ENCODE results near the gene CADPS.
"Not testable (repeated sequence)": the region's sequence is repeated elsewhere in the genome, so short reads cannot be mapped to it uniquely, and the experiment has no call there.

The CADPS gene

DNA sequence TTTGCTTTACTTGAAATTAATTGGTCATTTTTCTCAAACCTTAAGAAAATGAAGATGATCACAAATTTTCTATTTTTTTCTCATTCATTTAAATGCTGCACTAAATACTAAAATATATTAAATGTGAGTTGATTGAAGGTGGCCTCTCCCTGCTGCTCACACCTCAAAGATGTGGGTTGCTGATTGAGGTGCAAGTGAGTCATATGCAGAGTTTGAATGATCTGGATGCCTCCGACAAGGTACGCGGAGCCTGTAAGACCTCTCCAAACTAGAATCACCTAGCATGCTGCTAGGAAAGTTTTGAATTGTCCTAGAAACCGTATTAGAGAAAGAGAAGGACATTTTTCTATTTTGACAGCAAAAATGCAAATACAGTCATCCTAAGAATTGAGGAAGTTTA, 290.6 kb downstream of the CADPS start:
- DNase-seq = no peak

DNA sequence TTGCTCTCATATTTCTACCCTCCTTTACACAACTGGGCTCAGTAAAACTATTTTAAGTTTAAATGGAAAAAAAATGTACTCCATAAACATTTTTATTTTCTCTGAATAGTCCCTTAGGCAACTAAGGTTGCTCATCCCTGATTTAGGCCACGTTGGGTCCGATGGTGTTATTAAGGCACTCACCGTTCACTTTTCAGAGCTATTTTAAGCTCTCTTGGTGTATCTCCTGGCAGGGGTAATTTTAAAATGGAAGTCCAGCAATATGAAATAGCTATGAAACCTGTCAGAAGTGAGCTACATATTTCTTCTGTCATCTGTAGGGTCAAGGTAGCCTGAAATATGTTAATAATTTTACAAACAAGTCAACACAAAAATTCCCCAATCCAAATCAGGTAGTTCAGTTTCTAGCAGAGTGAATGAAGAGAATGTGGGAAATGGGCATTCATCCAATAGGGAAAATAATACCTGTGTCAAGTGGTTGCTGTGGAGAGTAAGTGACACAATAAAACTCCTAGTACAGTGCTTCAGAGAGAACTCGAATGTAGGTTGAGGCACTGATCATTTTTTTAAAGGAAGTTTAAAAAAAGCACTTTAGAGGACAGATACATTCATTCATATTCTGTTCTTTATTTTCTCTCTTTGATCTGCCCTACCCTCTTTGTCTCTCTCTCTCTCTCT, 292.6 kb downstream of the CADPS start:
- no peak for DNase-seq

DNA sequence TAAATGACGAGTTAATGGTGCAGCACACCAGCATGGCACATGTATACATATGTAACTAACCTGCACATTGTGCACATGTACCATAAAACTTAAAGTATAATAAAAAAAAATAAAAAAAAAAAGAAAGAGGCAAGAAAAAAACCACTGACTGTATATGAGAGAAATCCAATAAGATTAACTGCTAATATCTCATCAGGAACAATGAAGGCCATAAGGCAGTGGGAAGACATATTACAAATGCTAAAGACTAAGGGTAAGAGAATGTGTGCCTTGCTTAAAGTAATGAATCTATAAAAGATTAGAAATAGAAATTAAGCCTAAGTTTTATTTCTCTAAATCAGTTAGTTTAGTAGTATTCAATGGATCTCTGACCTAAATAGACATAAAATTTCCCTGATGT, 294.7 kb downstream of the CADPS start:
- DNase-seq = not testable (repeated sequence)

DNA sequence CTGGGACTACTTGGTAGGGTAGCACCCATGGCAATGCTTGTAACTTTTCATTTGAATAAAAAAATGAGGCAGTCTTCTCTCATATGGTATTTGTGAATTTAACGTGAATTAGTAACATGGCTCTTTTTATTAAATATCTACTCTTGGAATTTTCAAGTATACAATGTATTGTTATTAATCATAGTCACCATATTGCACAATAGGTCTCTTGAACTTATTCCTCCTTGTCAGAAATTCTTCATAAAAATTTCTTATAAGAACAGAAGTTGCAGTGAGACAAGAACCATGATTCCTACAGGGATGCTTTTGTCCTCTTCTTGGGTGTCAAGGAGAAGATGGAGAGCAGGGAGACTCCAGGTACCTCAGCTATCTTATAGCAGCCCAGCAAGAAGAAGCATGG, 298.1 kb downstream of the CADPS start:
- no peak for DNase-seq

DNA sequence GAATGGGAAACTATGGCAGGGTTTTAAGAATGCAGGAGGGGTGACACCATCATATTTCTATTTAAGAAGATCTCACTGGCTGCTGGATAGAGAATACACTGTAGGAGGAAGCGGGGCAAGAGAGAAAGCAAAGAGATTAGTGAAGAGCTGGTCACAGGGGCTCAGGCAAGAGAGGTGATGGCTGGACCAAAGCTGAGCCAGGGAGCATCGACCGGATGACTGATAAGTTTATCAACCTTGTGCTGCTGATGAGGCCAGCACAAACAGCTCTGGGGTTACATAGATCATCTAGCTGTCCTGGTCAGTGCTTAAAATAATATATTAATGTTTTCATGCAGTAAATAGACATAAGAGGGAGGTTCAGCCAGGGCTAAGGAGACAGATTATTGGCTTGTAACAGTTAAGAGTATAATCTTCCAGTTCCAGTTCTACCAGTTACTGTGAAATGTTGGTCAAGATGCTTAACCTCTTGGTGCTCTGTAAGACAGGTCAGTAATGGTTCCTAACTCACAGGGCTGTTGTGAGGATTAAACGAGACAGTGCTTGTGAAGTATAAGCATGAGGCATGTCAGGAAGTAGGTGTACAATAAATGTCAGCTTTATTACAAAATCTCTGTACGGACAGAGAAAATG, 300.8 kb downstream of the CADPS start:
- no peak for DNase-seq

DNA sequence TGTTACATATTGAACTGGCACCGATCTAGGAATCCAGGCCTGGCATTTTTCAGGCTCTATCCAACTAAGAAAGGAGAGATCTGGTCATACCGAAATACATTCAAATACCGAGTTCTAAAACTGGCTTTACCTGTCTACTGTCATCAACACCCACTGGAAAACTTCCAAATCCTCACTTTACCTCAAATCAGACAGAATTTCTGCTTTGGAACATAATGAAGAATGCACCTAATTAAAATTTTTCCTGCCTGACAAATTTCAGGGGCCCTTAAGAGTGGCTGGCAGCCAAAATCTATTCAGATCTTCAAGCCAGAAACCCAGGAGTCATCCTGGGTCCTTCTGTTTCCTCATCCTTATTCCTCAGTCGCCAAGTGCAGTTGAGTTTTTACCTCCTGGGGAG, 303.3 kb downstream of the CADPS start:
- no peak for DNase-seq

DNA sequence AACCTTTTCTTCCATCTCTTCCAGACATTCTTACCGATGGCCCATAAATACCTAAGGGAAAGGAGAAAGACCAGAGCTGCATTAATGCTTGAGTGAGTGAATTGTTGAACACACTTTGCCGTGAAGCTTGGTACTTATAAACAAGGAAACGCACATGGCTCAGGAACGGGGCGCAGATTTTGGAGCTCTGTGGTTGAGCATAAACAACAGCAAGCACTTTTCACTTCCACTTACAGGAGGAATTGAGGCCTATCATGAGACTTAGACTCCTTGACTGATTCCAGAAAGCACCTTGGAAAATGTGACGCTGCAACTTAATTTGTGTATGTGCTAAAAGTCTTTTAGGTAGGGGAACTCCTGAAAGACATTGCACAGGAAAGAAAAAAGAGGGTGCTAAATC, 304.3 kb downstream of the CADPS start:
- DNase-seq = no peak

DNA sequence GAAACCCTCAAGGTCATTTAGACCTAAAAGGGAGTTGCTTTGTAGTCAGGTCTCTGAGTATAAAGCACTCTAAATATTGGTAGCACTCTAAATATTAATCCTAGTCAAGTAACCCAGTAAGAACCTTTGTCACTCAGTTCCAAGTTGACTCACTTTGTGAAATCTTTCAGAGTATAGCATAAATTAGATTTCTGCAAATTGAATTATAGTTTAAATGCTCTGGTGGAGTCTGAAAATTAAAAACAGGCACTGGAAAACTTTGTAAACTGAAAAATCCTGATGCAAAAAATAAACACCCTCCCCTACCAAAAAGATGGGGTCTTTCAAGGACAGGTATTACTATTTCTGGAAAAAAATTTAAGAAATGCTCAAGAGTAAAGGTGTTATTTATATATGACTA, 305.6 kb downstream of the CADPS start:
- DNase-seq = no peak

DNA sequence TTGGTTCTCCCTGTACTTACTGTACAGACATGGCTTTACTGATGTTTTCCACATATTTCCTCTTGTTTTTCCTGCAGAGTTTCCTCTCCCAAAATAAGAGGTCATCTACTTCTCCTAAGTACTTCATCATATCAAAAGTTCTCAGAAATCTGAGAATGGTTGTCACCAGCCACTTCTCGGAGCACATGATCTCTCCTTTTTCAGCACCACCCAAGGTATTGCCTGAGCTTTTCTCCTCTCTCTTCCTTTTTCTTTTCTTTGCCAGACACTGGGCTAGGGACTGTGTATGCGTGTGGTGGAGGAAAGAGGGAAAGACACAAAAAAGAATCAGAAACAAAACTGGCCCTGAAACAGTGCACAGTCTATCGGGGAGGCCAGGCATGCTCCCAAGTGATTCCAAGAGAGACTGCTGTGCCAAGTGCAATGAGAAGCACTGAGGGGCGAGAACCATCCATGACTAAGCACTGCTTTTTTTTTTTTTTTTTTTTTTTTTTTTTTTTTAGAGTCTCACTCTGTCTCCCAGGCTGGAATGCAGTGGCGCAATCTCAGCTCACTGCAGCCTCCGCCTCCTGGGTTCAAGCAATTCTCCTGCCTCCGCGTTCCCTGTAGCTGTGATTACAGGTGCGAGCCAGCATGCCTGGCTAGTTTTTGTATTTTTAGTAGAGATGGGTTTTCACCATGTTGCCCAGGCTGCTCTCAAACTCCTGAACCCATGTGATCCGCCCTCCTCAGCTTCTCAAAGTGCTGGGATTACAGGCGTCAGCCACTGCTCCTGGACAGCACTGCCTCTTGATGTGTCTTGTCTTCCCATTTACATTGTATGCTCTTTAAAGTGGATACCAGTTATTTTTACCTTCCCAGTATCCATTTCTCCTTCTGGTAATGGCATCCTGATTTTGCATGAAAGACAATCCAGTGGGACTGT, 307.9 kb downstream of the CADPS start:
- no peak for DNase-seq

DNA sequence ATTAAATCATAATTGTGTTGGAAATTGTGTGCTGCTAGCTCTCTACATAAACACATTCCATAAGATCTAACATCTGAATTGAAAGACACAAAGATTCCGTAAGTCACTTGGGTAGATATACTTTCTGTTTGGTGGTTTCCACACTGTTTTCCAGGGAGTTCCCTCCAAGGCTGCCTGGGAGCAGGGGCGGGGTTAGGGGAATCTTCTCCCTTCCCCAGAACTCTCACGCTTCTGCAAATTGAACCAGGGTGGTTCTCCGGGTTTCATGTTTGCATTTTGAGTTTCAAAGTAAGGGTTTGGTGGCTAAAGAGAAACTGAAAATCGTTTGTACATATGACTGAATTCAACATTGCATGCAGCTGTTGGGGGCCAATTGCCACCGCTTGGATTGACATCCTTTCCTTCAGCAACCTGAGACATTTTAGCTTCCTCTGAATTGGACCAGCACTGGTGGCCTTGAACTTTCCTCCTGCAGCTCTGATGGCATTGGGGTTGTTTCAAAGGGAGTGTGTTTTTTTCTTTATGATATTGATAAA, 309.1 kb downstream of the CADPS start:
- no peak for DNase-seq

DNA sequence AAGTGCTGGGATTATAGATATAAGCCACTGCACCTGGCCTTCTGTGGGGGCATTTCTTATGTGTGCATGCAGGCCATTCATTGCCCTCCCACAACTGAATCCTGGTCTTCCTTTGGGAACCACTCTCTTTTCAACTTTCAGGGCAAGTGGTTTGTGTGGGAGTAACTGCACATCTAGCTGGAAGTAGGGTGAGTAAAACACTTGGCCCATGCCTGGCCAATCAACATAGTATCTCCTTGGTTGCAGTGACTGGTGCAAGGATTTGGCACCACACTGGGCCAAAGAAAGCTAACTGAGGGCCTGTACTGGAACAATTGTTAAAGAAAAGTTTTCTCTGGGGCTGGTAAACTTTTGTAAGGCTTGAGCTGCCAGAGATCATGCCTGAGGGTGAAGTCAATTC, 312.6 kb downstream of the CADPS start:
- DNase-seq = no peak

DNA sequence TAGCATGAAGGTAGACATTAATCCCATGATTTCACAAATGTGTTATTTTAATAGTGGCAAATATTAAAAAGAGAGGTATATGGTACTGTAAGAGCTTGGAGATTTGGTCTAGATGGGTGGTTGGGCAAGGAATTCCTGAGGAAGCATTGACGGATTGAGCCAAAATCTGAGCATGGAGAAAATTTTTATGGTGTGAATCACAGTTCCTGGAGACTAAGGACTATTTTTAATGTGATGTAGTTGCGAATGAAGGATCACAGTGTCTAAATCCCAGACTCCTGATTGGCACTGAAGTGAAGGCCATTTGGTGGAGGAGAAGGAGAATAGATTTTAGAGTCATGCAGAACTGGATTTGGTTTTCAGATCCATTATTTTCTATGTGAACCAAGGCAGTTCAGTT, 313.2 kb downstream of the CADPS start:
- no peak for DNase-seq

DNA sequence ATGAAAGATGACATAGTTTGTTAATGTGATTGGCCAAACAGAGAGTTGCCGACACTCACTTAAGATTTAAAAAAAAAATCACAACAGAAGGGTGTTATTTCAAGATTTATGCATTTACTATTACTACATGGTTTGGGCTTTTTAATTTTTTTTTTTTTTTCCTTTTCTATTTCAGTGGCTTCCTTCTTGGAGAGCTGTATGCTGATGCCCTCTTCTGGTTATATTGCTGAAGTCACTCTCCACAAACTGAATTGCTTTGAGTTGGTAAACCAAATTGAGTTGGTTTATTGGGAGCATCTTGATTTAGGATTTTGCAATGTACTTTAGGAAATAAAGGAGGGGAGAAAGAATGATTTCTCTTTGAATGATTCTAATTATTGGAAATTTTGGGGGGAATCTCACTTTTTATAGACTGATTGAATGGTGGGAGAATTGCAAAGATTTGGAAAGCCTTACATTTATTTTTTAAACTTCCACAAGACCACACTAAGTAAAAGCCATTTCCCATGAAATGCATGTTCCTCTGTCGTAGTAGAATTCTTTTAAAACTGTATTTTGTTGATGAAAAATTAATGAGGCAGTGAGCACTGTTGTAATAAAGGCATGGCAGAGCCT, 315.3 kb downstream of the CADPS start:
- DNase-seq = no peak

DNA sequence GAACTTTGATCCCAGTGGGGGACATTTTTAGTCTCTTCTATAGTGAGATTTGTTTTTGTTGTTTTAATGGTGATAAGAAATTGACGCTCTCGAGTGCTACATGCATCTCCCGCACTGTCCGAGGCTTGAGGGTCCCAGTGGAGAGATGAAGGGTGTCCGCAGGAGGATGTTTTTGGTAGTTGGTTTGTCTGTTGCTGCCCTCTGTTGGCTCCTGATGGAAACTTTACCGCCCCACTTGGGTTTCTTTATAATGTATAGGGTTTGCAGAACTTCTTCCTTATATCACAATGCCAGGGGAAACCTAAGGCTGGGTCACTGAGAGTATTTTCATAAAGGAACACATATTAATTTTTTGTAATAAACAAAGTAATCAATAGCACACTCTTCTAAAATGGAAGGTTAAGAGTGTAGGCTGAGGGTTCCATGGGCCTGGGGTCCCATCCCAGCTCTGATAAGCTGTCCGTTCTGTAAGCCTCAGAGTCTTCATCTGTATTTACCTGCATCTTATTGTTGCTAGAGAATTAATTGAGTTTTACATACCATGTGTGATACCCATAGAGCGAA, 316.6 kb downstream of the CADPS start:
- DNase-seq = no peak

DNA sequence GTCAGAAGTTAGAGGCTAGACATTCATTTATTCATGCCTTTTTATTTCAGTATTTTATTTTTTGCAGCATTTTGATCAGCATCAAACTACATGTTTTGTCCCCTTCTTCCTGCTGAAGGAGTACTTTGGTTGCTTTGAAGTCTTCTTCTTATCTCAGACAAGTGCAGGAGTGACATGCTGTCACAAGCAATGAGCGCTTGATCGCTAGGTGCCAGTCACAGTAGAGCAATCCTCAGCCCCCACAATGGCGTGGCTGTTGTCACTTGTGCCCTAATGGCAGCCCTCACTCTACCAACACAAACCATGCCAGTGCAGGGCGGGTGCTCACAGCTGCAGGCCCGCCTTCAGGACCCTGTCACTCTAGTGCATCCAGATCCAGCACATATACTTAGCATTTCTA, 317.2 kb downstream of the CADPS start:
- no peak for DNase-seq

DNA sequence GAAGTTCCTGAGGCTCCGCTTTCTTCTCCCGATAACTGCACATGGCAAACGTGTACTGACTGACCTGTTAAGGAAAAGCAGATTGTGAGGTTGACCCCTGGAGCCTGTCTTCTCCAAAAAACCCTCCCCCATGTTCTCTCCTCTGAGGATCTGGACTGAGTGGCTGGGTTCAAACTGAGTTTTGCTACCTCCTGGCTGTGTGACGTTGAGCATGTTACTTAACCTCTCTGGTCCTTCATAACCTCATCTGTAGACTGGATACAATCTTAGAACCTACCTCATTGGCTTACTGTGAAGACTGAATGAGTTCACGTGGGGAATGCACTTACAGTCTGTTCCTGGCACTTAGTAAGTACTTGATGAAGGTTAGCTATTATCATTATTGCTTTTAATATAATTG, 317.8 kb downstream of the CADPS start:
- no peak for DNase-seq

DNA sequence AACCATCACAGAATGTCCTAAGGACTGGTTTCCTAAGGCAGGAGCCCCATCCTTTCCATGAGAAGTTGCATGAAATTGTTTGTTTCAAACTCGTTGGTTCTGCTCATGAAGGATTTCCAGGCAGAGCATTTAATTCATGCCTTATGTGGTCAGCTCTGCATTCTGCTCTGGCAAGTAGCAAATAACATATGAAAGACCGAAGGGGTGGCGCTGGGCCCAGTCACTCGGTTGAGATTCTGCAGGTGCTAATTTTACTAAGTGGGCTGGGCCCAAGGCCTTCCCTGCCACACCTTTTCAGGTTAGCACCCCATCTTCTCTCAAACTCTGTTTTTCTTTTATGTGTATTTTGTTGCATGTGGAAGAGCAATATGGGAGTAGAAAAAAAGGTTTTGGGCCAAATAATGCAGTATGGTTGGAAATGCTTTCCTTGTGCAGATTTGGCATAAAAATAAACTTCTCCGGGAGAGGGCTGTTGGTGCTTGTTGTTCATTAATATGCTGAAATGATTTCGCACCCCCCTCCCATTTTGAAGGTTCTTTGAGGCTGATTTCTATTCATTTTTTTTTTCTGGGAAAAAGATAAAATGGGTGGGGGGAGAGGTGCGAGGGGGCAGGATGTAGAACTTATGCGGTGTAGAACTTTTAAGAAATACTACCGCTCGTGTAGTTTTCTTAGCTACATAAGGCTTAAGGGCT, 318.9 kb downstream of the CADPS start:
- DNase-seq = no peak

DNA sequence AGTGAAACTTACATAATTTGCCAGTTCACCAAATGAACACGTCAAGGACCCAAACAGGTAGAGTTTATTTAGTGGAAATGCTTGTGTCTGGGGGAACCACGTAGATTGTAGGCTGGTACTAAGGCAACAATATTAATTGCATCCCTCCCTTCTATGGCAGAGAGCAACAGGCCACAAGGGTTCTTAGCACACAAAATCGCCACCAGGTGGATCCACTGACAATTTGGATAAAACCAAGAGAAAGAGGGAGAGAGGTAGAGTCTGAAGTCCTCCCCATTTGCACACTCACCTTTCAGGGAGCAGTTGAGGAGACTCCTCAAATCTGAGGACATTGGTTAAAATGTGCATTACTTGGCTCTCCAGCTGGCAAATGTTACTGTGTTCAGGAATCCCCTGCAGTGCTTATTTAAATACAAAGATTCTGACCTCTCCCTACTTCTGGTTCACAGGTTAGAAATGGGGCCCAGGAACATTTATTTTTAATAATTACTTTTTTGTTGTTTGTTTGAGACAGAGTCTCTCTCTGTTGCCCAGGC, 320.9 kb downstream of the CADPS start:
- DNase-seq = no peak

DNA sequence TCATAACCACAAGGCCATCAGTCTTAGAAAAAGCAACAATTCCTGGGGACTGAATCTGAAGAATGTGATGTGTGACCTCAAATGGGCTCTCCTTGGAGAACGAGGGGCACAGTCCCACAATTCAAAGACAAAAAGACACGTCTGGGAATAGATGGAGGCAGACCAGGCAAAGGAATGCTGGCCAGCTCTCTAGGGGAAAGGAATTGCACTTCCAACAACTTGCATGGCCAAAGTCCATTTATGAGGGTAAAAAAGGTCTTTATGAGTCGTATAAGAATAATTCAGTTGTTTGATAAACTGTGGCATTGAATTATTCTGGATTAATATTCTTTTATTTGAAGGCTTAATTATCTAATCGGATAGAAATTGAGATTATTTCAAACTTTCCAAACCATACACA, 321.4 kb downstream of the CADPS start:
- no peak for DNase-seq

DNA sequence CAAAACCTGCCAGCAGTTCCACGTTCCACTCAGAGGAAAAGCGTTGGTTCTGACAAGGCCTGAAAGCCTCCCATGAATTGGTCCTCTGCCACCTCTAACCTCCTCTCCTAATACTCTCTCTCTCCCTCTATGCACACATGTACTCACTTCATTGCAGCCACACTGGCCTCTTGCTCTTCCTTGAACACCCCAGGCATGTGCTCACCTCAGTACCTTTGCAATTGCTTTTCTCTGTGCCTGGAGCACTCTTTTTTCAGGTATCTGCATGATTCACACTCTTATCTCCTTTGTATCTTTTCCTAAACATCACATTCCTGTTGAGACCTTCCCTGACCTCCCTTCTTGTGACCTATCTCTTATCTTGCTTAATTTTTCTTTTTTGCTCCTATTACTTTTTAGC, 323.7 kb downstream of the CADPS start:
- DNase-seq = no peak

DNA sequence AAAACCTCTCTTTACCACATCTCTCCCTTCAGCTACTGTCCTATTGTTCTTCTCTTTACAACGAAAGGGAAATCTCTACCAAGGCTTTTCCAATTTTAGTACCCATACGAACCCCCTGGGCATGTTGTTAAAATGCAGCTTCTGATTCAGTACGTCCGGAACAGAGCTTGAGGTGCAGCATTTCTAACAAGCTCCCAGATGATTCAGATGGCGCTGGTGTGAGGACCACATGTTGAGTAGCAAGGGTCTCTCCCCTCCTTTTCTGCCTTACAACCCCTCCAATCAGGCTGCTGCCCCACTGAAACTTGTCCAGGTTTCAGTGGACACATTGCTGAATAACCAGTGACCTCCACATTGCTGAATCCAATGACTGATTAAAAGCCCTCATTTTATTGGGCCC, 324.8 kb downstream of the CADPS start:
- no peak for DNase-seq

Data from amniotic stem cell (primary cell).